Activated CD8-positive, alpha-beta T cell treated with anti-CD3 and anti-CD28 coated beads for 36 hours (primary cell): ENCODE measurements around the gene ATRNL1. TPM values are rescaled to one million over a fixed set of nuclear protein-coding genes. Genes with fewer than 3 reads are reported as not detected.

ENCODE experiments used
- ATAC-seq: fragments of 200-7000 bp; cut with Tn5 transposase; one replicate; pipeline ENCODE4 v1.10.0; 2021; ENCODE audit warnings: mild to moderate bottlenecking, moderate library complexity
- CTCF ChIA-PET: fragments of 350-600 bp; sonication (Branson Sonifier 250); formaldehyde crosslinking; loops from one replicate; lab custom pipeline; 2021; ENCODE audit warnings: antibody characterized with exemption; lab: Charles Lee
- POLR2A ChIA-PET: fragments of 350-600 bp; sonication (Branson Sonifier 250); formaldehyde crosslinking; loops from one replicate; lab custom pipeline; 2021; ENCODE audit warnings: antibody characterized with exemption; lab: Charles Lee
- DNase-seq: peaks from one replicate; pipeline ENCODE4 v3.0.0-alpha.2; 2020
- H3K27ac Mint-ChIP-seq: one replicate; pipeline ENCODE4 v1.8.0; 2021; ENCODE audit warnings: mild to moderate bottlenecking, mixed read lengths
- H3K27me3 Mint-ChIP-seq: one replicate; pipeline ENCODE4 v1.8.0; 2021; ENCODE audit warnings: mixed read lengths
- H3K36me3 Mint-ChIP-seq: one replicate; pipeline ENCODE4 v1.8.0; 2021; ENCODE audit warnings: low read depth, mixed read lengths
- H3K4me1 Mint-ChIP-seq: one replicate; pipeline ENCODE4 v1.8.0; 2021; ENCODE audit warnings: low read depth, mixed read lengths
- H3K4me3 Mint-ChIP-seq: one replicate; pipeline ENCODE4 v1.8.0; 2021; ENCODE audit warnings: mild to moderate bottlenecking, moderate library complexity, mixed read lengths
- H3K9me3 Mint-ChIP-seq: one replicate; pipeline ENCODE4 v1.8.0; 2021; ENCODE audit warnings: mixed read lengths
- intact Hi-C: fragments of 100-400 bp; cut with micrococcal nuclease; formaldehyde crosslinking; loops from one replicate; pipeline ENCODE4 v1.10.0; 2022
- total RNA-seq, 2 experiments: library from RNA; stranded (reverse); gene quantifications; one replicate each; pipeline ENCODE4 v1.2.3, GENCODE V29; 2021
- TF ChIP-seq, protein P1 (sequence below): fragments of 200-600 bp; IDR thresholded peaks from one replicate; pipeline ENCODE4 v1.8.0; 2022; ENCODE audit warnings: antibody characterized with exemption, mild to moderate bottlenecking

ATRNL1 gene
- total RNA-seq, 2 experiments from 2014 or later: not detected

DNA sequence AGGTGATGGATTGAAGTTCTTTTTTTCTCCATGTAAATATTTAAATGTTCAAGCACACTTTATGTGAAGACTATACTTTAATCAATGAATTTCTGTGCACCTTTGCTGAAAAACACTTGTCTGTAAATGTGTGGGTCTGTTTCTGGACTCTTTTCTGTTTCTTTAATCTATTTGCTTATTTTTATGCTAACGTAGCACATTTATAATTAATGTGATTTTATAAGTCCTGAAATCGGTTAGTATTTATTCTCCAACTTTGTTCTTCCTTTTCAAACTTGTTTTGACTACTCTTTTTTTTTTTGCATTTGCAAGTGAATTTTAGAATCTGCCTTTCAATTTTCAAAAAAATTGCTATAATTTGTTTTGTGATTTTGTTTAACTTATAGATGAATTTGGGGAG, 334.4 kb downstream of the ATRNL1 start:
- TF ChIP-seq, protein P1, sequence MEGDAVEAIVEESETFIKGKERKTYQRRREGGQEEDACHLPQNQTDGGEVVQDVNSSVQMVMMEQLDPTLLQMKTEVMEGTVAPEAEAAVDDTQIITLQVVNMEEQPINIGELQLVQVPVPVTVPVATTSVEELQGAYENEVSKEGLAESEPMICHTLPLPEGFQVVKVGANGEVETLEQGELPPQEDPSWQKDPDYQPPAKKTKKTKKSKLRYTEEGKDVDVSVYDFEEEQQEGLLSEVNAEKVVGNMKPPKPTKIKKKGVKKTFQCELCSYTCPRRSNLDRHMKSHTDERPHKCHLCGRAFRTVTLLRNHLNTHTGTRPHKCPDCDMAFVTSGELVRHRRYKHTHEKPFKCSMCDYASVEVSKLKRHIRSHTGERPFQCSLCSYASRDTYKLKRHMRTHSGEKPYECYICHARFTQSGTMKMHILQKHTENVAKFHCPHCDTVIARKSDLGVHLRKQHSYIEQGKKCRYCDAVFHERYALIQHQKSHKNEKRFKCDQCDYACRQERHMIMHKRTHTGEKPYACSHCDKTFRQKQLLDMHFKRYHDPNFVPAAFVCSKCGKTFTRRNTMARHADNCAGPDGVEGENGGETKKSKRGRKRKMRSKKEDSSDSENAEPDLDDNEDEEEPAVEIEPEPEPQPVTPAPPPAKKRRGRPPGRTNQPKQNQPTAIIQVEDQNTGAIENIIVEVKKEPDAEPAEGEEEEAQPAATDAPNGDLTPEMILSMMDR: no peak
- no peaks in the 10 kb centered on the region for H3K27me3 Mint-ChIP-seq
- ChIA-PET CTCF (no interaction called here), POLR2A (no interaction called here)
- DNase-seq (no peak), ATAC-seq (no peak)
- H3K4me1 Mint-ChIP-seq: no peaks in the 10 kb centered on the region
- intact Hi-C loops: no loop called here
- no peak overlapping the region for H3K27ac Mint-ChIP-seq
- no peaks in the 10 kb centered on the region for H3K36me3 Mint-ChIP-seq
- H3K4me3 Mint-ChIP-seq: no peak overlapping the region
- H3K9me3 Mint-ChIP-seq: peaks cover 7% of the 10 kb centered on the region

GRCh38 chr10:115432188-115432819, 339.1 kb downstream of the ATRNL1 start:
- ChIA-PET CTCF (no interaction called here), POLR2A (no interaction called here)
- intact Hi-C loops: no loop called here
- TF ChIP-seq, protein P1: no peak
- Mint-ChIP-seq H3K36me3 (no peaks in the 10 kb centered on the region), H3K4me1 (no peaks in the 10 kb centered on the region), H3K4me3 (no peak overlapping the region), H3K9me3 (peaks cover 3% of the 10 kb centered on the region), H3K27me3 (no peaks in the 10 kb centered on the region), H3K27ac (no peak overlapping the region)
- DNase-seq (no peak), ATAC-seq (no peak)

- DNase-seq (no peak), ATAC-seq (no peak)
- H3K4me1 Mint-ChIP-seq: no peaks in the 10 kb centered on the region
- no peaks in the 10 kb centered on the region for H3K27me3 Mint-ChIP-seq
- no peak overlapping the region for H3K27ac Mint-ChIP-seq
- H3K4me3 Mint-ChIP-seq: no peak overlapping the region
- no peaks in the 10 kb centered on the region for H3K36me3 Mint-ChIP-seq
- H3K9me3 Mint-ChIP-seq: peaks cover 2% of the 10 kb centered on the region
- POLR2A ChIA-PET: no interaction called here
- intact Hi-C loops: no loop called here
- CTCF ChIA-PET: no interaction called here
- TF ChIP-seq, protein P1: no peak
Measured at GRCh38 chr10:115436999-115437398, 343.8 kb downstream of the ATRNL1 start.

DNA sequence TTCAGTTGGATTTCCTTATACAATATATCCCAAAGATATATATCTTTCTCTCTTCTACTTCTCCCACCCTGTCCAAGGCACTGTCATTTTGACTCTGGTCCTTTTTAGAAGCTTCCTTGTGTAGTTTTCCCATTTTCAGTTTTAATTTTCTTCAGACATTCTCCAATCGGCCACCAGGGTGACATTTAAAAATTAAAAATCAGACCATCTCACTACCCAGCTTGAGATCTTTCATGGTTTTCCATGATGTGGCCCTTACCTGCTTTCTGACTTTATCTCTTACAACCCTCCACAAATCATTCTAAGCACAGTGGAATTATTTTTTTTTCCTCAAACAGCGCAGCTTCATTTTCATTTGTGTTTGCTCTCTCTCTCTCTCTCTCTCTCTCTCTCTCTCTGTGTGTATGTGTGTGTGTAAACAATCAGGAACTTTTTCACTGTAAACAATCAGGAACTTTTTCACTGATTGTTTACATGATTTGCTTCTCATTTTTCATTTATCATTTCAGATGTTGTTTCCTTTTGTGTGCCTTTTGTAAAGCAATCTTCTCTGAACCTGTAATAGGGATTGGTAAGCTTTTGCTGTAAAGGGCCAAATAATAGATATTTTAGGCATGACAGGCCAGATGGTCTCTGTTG, 348.9 kb downstream of the ATRNL1 start:
- no peak overlapping the region for H3K4me3 Mint-ChIP-seq

DNA sequence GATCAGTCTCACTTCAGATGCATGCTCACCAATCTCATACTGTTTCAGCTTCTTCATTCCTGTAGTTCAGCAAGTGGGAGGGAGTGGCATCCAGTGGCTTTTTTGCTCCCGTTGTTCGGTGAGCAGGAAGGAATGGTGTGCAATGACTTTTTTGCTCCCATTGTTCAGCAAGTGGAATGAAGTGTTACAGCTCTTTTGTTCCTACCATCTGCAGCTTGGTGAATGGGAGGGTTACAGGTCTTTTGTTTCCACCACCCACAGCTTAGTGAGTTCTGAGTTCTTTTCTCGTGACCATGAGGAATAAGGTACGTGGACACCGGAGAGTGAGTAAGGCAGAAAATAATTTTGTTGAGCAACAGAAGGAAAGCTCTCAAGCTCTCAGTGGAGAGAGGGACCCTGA, 363.6 kb downstream of the ATRNL1 start:
- Mint-ChIP-seq H3K4me1 (no peaks in the 10 kb centered on the region), H3K4me3 (no peak overlapping the region), H3K27me3 (no peaks in the 10 kb centered on the region), H3K36me3 (no peaks in the 10 kb centered on the region), H3K9me3 (peaks cover 16% of the 10 kb centered on the region), H3K27ac (no peak overlapping the region)
- ATAC-seq (no peak), DNase-seq (no peak)
- CTCF ChIA-PET: no interaction called here
- intact Hi-C loops: no loop called here
- POLR2A ChIA-PET: no interaction called here
- TF ChIP-seq, protein P1: no peak

More for the DNA sequence above, 348.9 kb downstream of the ATRNL1 start:
- Mint-ChIP-seq H3K27me3 (no peaks in the 10 kb centered on the region), H3K4me1 (no peaks in the 10 kb centered on the region), H3K27ac (no peak overlapping the region), H3K9me3 (no peaks in the 10 kb centered on the region), H3K36me3 (no peaks in the 10 kb centered on the region)
- CTCF ChIA-PET: interaction anchor here (0.6 kb wide), 1 partner anchor 626 kb away, joined by 3 read pairs; no protein-coding TSS in a partner anchor
- POLR2A ChIA-PET: no interaction called here
- intact Hi-C loops: no loop called here
- no peak for ATAC-seq
- no peak for DNase-seq
- TF ChIP-seq, protein P1: no peak
